CD4-positive, CD25-positive, alpha-beta regulatory T cell (primary cell): Measurements from ENCODE around the gene ENTPD1. TPM values are rescaled to one million over a fixed set of nuclear protein-coding genes. Genes with fewer than 3 reads are reported as not detected.

Source experiments
- ATAC-seq, 2 donors: fragments of 150-1000 bp; cut with Tn5 transposase; one replicate each; pipeline ENCODE4 v1.10.0; 2021; ENCODE audit warnings: low read depth in 2 of 2, moderate number of reproducible peaks in 2 of 2, moderate library complexity in 1 of 2
- DNase-seq, 3 donors: peaks; one replicate each; pipeline versions ENCODE4 v3.0.0 to v3.0.0-alpha.2; 2012 to 2022; ENCODE audit warnings: mixed read lengths in 1 of 3
- H3K27ac ChIP-seq: one replicate; pipeline ENCODE4 v1.7.0; 2013; ENCODE audit warnings: mild to moderate bottlenecking, low read length; ENCODE audit not compliant: insufficient read depth, poor library complexity, severe bottlenecking
- H3K27me3 ChIP-seq: one replicate; pipeline ENCODE4 v1.7.0; 2013; ENCODE audit warnings: low read length; ENCODE audit not compliant: control insufficient read depth, insufficient read depth
- H3K36me3 ChIP-seq: one replicate; pipeline ENCODE4 v1.7.0; 2013; ENCODE audit warnings: mild to moderate bottlenecking, low read length, moderate library complexity; ENCODE audit not compliant: control insufficient read depth, insufficient read depth
- H3K4me1 ChIP-seq: 2 replicates; pipeline ENCODE4 v1.7.0; 2013; ENCODE audit warnings: mild to moderate bottlenecking, low read length; ENCODE audit not compliant: insufficient read depth, control insufficient read depth, poor library complexity, severe bottlenecking
- H3K4me3 ChIP-seq: one replicate; pipeline ENCODE4 v1.7.0; 2013; ENCODE audit warnings: low read depth, mild to moderate bottlenecking, low read length, moderate library complexity
- H3K9me3 ChIP-seq, 2 experiments: 1 replicate in 1 of 2; 2 replicates in 1 of 2; pipeline ENCODE4 v1.7.0; 2013; ENCODE audit warnings: low read length in 2 of 2, mild to moderate bottlenecking in 1 of 2, moderate library complexity in 1 of 2; ENCODE audit not compliant: control insufficient read depth in 2 of 2
- H3K27ac Mint-ChIP-seq, 3 donors: one replicate each; pipeline ENCODE4 v1.8.0; 2020 to 2022; ENCODE audit warnings: mild to moderate bottlenecking in 3 of 3, mixed read lengths in 3 of 3, moderate library complexity in 2 of 3
- H3K27me3 Mint-ChIP-seq: one replicate; pipeline ENCODE4 v1.8.0; 2022; ENCODE audit warnings: mild to moderate bottlenecking, mixed read lengths
- H3K36me3 Mint-ChIP-seq: one replicate; pipeline ENCODE4 v1.8.0; 2020; ENCODE audit warnings: mixed read lengths
- H3K4me1 Mint-ChIP-seq, 4 donors: one replicate each; pipeline ENCODE4 v1.8.0; 2020 to 2022; ENCODE audit warnings: mixed read lengths in 4 of 4, mild to moderate bottlenecking in 1 of 4
- H3K4me3 Mint-ChIP-seq, 4 donors: one replicate each; pipeline ENCODE4 v1.8.0; 2020 to 2022; ENCODE audit warnings: mild to moderate bottlenecking in 4 of 4, mixed read lengths in 4 of 4, moderate library complexity in 3 of 4
- H3K9me3 Mint-ChIP-seq, 7 donors: one replicate each; pipeline ENCODE4 v1.8.0; 2020 to 2022; ENCODE audit warnings: mixed read lengths in 7 of 7, mild to moderate bottlenecking in 3 of 7, moderate library complexity in 2 of 7
- polyA plus RNA-seq, 4 donors: library from polyadenylated mRNA; unstranded; fragments of 300-500 nt; fragmentation: Illumina TruSeq; gene quantifications; one replicate each; pipeline ENCODE4 v1.2.3, GENCODE V29; 2021
- total RNA-seq: library from RNA; stranded (reverse); gene quantifications from one replicate; pipeline ENCODE4 v1.2.3, GENCODE V29; 2022

Gene ENTPD1
- total and polyA plus RNA-seq, 5 donors from 2014 or later: 3.5 to 49.4 (median 25.7) TPM

- peak overlapping the region in 2 of 3 donors; percentile 20 to 43 for H3K27ac Mint-ChIP-seq
- Histone ChIP-seq H3K9me3 (no peaks in the 10 kb centered on the region), H3K36me3 (no peaks in the 10 kb centered on the region), H3K4me1 (peaks cover 17% of the 10 kb centered on the region), H3K27me3 (no peaks in the 10 kb centered on the region), H3K27ac (peak overlapping the region; percentile 41), H3K4me3 (peak overlapping the region; percentile 2)
- H3K9me3 Mint-ChIP-seq: peaks cover 0 to 2% (median 0%) of the 10 kb centered on the region in 7 donors
- H3K4me3 Mint-ChIP-seq: peak overlapping the region in 2 of 4 donors; percentile 26 to 64
- H3K36me3 Mint-ChIP-seq: peaks cover under 1% of the 10 kb centered on the region
- peak in 1 of 3 donors; percentile 44 for DNase-seq
- peaks cover 5% of the 10 kb centered on the region for H3K27me3 Mint-ChIP-seq
- peaks cover 4 to 52% (median 30%) of the 10 kb centered on the region in 4 donors for H3K4me1 Mint-ChIP-seq
- no peak for ATAC-seq
These were observed 27.8 kb downstream of the ENTPD1 start for GRCh38 chr10:95783741-95784140.

GRCh38 chr10:95784279-95784913 lies 28.4 kb downstream of the ENTPD1 start:
- Histone ChIP-seq H3K27me3 (no peaks in the 10 kb centered on the region), H3K4me3 (peak overlapping the region; percentile 7), H3K9me3 (no peaks in the 10 kb centered on the region), H3K36me3 (no peaks in the 10 kb centered on the region), H3K27ac (peak overlapping the region; percentile 41), H3K4me1 (peaks cover 17% of the 10 kb centered on the region)
- Mint-ChIP-seq H3K4me1 (peaks cover 4 to 49% (median 29%) of the 10 kb centered on the region in 4 donors), H3K27ac (peak overlapping the region in 1 of 3 donors; percentile 20), H3K36me3 (no peaks in the 10 kb centered on the region), H3K27me3 (peaks cover 5% of the 10 kb centered on the region), H3K9me3 (no peaks in the 10 kb centered on the region), H3K4me3 (peak overlapping the region in 1 of 4 donors; percentile 51)
- DNase-seq: peak in 1 of 3 donors; percentile 30
- peak in 1 of 2 donors; percentile 14 for ATAC-seq

- peak overlapping the region; percentile 7 for H3K4me3 ChIP-seq
- H3K27me3 ChIP-seq: no peaks in the 10 kb centered on the region
- H3K36me3 ChIP-seq: no peaks in the 10 kb centered on the region
- Mint-ChIP-seq H3K4me3 (peak overlapping the region in 1 of 4 donors; percentile 46), H3K4me1 (peaks cover 6 to 51% (median 34%) of the 10 kb centered on the region in 4 donors), H3K27ac (peak overlapping the region in 1 of 3 donors; percentile 49), H3K27me3 (peaks cover 5% of the 10 kb centered on the region), H3K9me3 (no peaks in the 10 kb centered on the region), H3K36me3 (no peaks in the 10 kb centered on the region)
- ATAC-seq (no peak), DNase-seq (peak in 1 of 3 donors; percentile 37)
- H3K4me1 ChIP-seq: peaks cover 17% of the 10 kb centered on the region
- no peaks in the 10 kb centered on the region for H3K9me3 ChIP-seq
- H3K27ac ChIP-seq: no peak overlapping the region
These were observed 29.4 kb downstream of the ENTPD1 start for GRCh38 chr10:95785317-95785716.

DNA sequence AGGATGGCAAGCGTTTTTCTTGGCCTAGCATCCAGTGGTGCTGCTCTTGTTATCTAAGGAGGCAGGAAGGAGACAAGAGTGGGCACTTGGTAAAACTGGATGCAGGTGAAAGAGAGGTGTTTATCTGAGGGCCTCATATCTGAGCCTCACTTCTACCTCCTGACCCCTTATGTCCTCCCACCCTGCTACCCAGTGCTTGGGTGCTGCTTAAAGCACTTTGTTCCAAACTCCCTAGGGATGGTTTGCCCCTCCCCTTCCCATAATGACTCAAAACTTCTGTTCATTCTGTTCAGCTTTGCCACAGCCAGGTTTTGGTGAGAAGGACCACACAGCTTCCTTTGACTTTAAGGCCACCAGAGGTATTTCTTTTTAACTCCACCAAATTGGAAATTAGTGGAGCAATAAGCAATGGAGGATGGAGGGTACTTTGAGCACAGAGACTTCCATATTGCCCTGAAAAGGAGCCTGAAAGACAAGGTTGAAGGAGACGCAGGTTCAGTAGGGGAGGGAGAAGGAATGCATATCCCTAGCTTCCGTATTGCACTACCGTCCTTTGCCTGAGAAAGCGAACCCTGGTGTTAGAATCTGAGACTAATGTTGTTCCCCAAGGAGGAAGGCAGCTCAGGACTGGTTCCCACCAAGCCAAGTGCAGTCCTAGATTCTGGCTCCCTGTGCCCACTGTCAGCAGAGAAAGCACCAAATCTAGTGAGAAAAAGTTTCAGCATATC lies 30.1 kb downstream of the ENTPD1 start:
- H3K27ac Mint-ChIP-seq: peak overlapping the region in 1 of 3 donors; percentile 49
- peak overlapping the region; percentile 43 for H3K27ac ChIP-seq
- H3K4me3 ChIP-seq: peak overlapping the region; percentile 58

GRCh38 chr10:95787447-95787846 lies 31.5 kb downstream of the ENTPD1 start:
- Histone ChIP-seq H3K4me1 (peaks cover 28% of the 10 kb centered on the region), H3K27ac (peak overlapping the region; percentile 49), H3K9me3 (no peaks in the 10 kb centered on the region), H3K27me3 (no peaks in the 10 kb centered on the region), H3K36me3 (no peaks in the 10 kb centered on the region), H3K4me3 (peak overlapping the region; percentile 58)
- peaks cover 6 to 65% (median 46%) of the 10 kb centered on the region in 4 donors for H3K4me1 Mint-ChIP-seq
- H3K36me3 Mint-ChIP-seq: peaks cover 4% of the 10 kb centered on the region
- DNase-seq: no peak
- peak overlapping the region in 1 of 4 donors; percentile 66 for H3K4me3 Mint-ChIP-seq
- H3K9me3 Mint-ChIP-seq: no peaks in the 10 kb centered on the region
- H3K27me3 Mint-ChIP-seq: no peaks in the 10 kb centered on the region
- no peak for ATAC-seq
- peak overlapping the region in 1 of 3 donors; percentile 88 for H3K27ac Mint-ChIP-seq

More for the DNA sequence above, 30.1 kb downstream of the ENTPD1 start:
- peaks cover 21% of the 10 kb centered on the region for H3K4me1 ChIP-seq
- Mint-ChIP-seq H3K36me3 (no peaks in the 10 kb centered on the region), H3K9me3 (no peaks in the 10 kb centered on the region), H3K4me1 (peaks cover 6 to 54% (median 41%) of the 10 kb centered on the region in 4 donors), H3K27me3 (no peaks in the 10 kb centered on the region), H3K4me3 (peak overlapping the region in 3 of 4 donors; percentile 17 to 82 (median 66))
- DNase-seq: no peak
- no peaks in the 10 kb centered on the region for H3K9me3 ChIP-seq
- H3K27me3 ChIP-seq: no peaks in the 10 kb centered on the region
- H3K36me3 ChIP-seq: no peaks in the 10 kb centered on the region
- ATAC-seq: no peak

- no peaks in the 10 kb centered on the region for H3K36me3 ChIP-seq
- Mint-ChIP-seq H3K4me3 (no peak overlapping the region), H3K9me3 (no peaks in the 10 kb centered on the region), H3K4me1 (peaks cover 6 to 67% (median 48%) of the 10 kb centered on the region in 4 donors), H3K27me3 (no peaks in the 10 kb centered on the region), H3K36me3 (peaks cover 4% of the 10 kb centered on the region), H3K27ac (no peak overlapping the region)
- ATAC-seq (no peak), DNase-seq (no peak)
- no peak overlapping the region for H3K27ac ChIP-seq
- H3K4me3 ChIP-seq: peak overlapping the region; percentile 16
- peaks cover 38% of the 10 kb centered on the region for H3K4me1 ChIP-seq
- H3K9me3 ChIP-seq: no peaks in the 10 kb centered on the region
- no peaks in the 10 kb centered on the region for H3K27me3 ChIP-seq
These were observed 32.9 kb downstream of the ENTPD1 start for GRCh38 chr10:95788830-95789229.

DNA sequence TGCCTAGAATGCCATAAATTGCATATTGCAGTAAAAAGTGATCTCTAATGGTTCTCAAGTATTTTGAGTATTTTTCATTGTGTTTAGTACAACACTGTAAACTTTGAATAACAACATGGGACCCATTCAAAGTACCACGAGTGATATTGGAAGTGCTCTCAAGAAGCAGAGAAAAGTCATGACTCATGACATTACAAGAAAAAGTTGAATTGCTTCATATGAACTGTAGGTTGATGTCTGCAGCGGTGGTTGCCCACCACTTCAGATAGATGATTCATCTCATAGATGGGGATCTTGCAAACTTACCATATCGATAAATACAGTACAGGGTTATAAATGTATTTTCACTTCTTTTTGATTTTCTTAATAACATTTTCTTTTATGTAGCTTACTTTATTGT lies 33.9 kb downstream of the ENTPD1 start:
- DNase-seq (peak in 1 of 3 donors; percentile 59), ATAC-seq (peak; percentile 56 to 69)
- Mint-ChIP-seq H3K27ac (peak overlapping the region in 1 of 3 donors; percentile 52), H3K4me1 (peaks cover 6 to 66% (median 48%) of the 10 kb centered on the region in 4 donors), H3K4me3 (peak overlapping the region in 3 of 4 donors; percentile 6 to 23 (median 7)), H3K9me3 (no peaks in the 10 kb centered on the region), H3K27me3 (no peaks in the 10 kb centered on the region), H3K36me3 (peaks cover 4% of the 10 kb centered on the region)
- Histone ChIP-seq H3K9me3 (no peaks in the 10 kb centered on the region), H3K4me1 (peaks cover 40% of the 10 kb centered on the region), H3K36me3 (no peaks in the 10 kb centered on the region), H3K27ac (no peak overlapping the region), H3K27me3 (no peaks in the 10 kb centered on the region), H3K4me3 (peak overlapping the region; percentile 71)
